B cell (primary cell): ENCODE results near the gene SEMA4C. TPM values are rescaled to one million over a fixed set of nuclear protein-coding genes. Genes with fewer than 3 reads are reported as not detected.

Source experiments
- ATAC-seq: fragments of 200-7000 bp; cut with Tn5 transposase; one replicate; pipeline ENCODE4 v1.10.0; 2021; ENCODE audit warnings: low read depth, mild to moderate bottlenecking, moderate number of reproducible peaks, moderate library complexity
- CTCF ChIA-PET: fragments of 350-600 bp; sonication (Branson Sonifier 250); formaldehyde crosslinking; loops from one replicate; lab custom pipeline; 2021; ENCODE audit warnings: antibody characterized with exemption, inconsistent platforms; lab: Charles Lee
- POLR2A ChIA-PET: fragments of 350-600 bp; sonication (Branson Sonifier 250); formaldehyde crosslinking; loops from one replicate; lab custom pipeline; 2021; ENCODE audit warnings: antibody characterized with exemption; lab: Charles Lee
- DNase-seq: peaks from one replicate; pipeline ENCODE4 v3.0.0; 2013
- H2AFZ ChIP-seq: 2 replicates; pipeline ENCODE4 v1.6.1; 2012; ENCODE audit warnings: mild to moderate bottlenecking, low read depth, low read length; ENCODE audit not compliant: insufficient read depth, poor library complexity, severe bottlenecking
- H3K27ac ChIP-seq, 2 donors: 1 replicate in 1 of 2; 2 replicates in 1 of 2; pipeline ENCODE4 v1.5.1; 2012 to 2013; ENCODE audit warnings: low read length in 2 of 2, mild to moderate bottlenecking in 2 of 2, moderate library complexity in 1 of 2
- H3K27me3 ChIP-seq, 4 experiments: fragments of 200-600 bp in 1 of 4; sonication (generic) in 1 of 4; replicated peaks in 1 of 4; 1 replicate in 2 of 4; 2 replicates in 2 of 4; pipeline versions ENCODE4 v1.6.1 to v1.7.0; 2013 to 2016; ENCODE audit warnings: low read length in 3 of 4, mild to moderate bottlenecking in 2 of 4, mixed read lengths in 1 of 4, moderate library complexity in 1 of 4; ENCODE audit not compliant: insufficient read depth in 4 of 4, control insufficient read depth in 3 of 4; ENCODE audit errors: control extremely low read depth in 1 of 4
- H3K36me3 ChIP-seq, 2 experiments: replicated peaks in 1 of 2; 1 replicate in 1 of 2; 2 replicates in 1 of 2; pipeline versions ENCODE4 v1.6.1 to v1.7.1; 2013; ENCODE audit warnings: low read length in 1 of 2; ENCODE audit not compliant: insufficient read depth in 2 of 2, control insufficient read depth in 1 of 2; ENCODE audit errors: control extremely low read depth in 1 of 2, extremely low read depth in 1 of 2
- H3K4me1 ChIP-seq, 2 donors: fragments of 200-600 bp in 1 of 2; sonication (generic) in 1 of 2; 1 replicate in 1 of 2; 2 replicates in 1 of 2; pipeline versions ENCODE4 v1.5.1 to v1.6.1; 2013 to 2017; ENCODE audit warnings: low read length in 2 of 2; ENCODE audit not compliant: control insufficient read depth in 2 of 2, insufficient read depth in 2 of 2
- H3K4me2 ChIP-seq: replicated peaks from 2 replicates; pipeline ENCODE3; 2012; ENCODE audit warnings: mild to moderate bottlenecking, low read depth, low read length; ENCODE audit not compliant: poor library complexity, severe bottlenecking
- H3K4me3 ChIP-seq, 5 experiments: fragments of 200-600 bp in 1 of 5; sonication (generic) in 1 of 5; 1 replicate in 3 of 5; 2 replicates in 2 of 5; pipeline versions ENCODE4 v1.5.1 to v1.7.0; 2011 to 2016; ENCODE audit warnings: low read length in 4 of 5, mild to moderate bottlenecking in 4 of 5, low read depth in 2 of 5, control low read depth in 1 of 5, moderate library complexity in 1 of 5; ENCODE audit not compliant: insufficient read depth in 1 of 5; ENCODE audit errors: control extremely low read depth in 1 of 5, extremely low read depth in 1 of 5
- H3K79me2 ChIP-seq: fragments of 200-600 bp; sonication (generic); one replicate; pipeline ENCODE4 v1.6.0; 2016; ENCODE audit warnings: low read length; ENCODE audit not compliant: control insufficient read depth, insufficient read depth
- H3K9ac ChIP-seq: fragments of 200-600 bp; sonication (generic); 2 replicates; pipeline ENCODE4 v1.6.1; 2017; ENCODE audit warnings: mild to moderate bottlenecking, low read length, moderate library complexity
- H3K9me3 ChIP-seq, 3 donors: one replicate each; pipeline versions ENCODE4 v1.6.1 to v1.7.1; 2013; ENCODE audit warnings: low read length in 2 of 3; ENCODE audit not compliant: control insufficient read depth in 2 of 3, insufficient read depth in 1 of 3; ENCODE audit errors: control extremely low read depth in 1 of 3
- H4K20me1 ChIP-seq: 2 replicates; pipeline ENCODE4 v1.6.0; 2012; ENCODE audit warnings: mild to moderate bottlenecking, low read length; ENCODE audit not compliant: insufficient read depth, control insufficient read depth, poor library complexity, severe bottlenecking
- H3K27ac Mint-ChIP-seq: one replicate; pipeline ENCODE4 v1.8.0; 2021; ENCODE audit warnings: mixed read lengths
- H3K27me3 Mint-ChIP-seq: one replicate; pipeline ENCODE4 v1.8.0; 2021; ENCODE audit warnings: mixed read lengths
- H3K4me1 Mint-ChIP-seq: one replicate; pipeline ENCODE4 v1.8.0; 2021; ENCODE audit warnings: mixed read lengths
- H3K4me3 Mint-ChIP-seq: one replicate; pipeline ENCODE4 v1.8.0; 2021; ENCODE audit warnings: mixed read lengths
- H3K9me3 Mint-ChIP-seq: one replicate; pipeline ENCODE4 v1.8.0; 2022; ENCODE audit warnings: mixed read lengths; ENCODE audit not compliant: insufficient read depth
- CTCF ChIP-seq: fragments of 200-600 bp; IDR thresholded peaks from one replicate; pipeline ENCODE4 v1.8.0; 2022; ENCODE audit warnings: antibody characterized with exemption, mild to moderate bottlenecking
- EZH2 ChIP-seq: IDR thresholded peaks from 2 replicates; pipeline ENCODE4 v1.6.1; 2012; ENCODE audit warnings: borderline replicate concordance, low read depth, mild to moderate bottlenecking, moderate library complexity, low read length; ENCODE audit not compliant: insufficient read depth, poor library complexity, severe bottlenecking
- WGBS: methylation state at CpG from one replicate; pipeline ENCODE4 v1.1.5; 2013; ENCODE audit warnings: missing lambda C conversion rate; ENCODE audit not compliant: insufficient coverage; 5-methylcytosine and 5-hydroxymethylcytosine counted together
- intact Hi-C: fragments of 100-400 bp; cut with micrococcal nuclease; formaldehyde crosslinking; loops from one replicate; pipeline ENCODE4 v1.10.0; 2022
- polyA plus RNA-seq: library from polyadenylated mRNA; depleted of rRNA; stranded (reverse); fragments of >200 nt; gene quantifications from 2 replicates; pipeline ENCODE4 v1.2.3, GENCODE V29; 2012
- total RNA-seq, 2 donors: library from RNA; stranded (reverse); fragments of 120-200 nt in 1 of 2; gene quantifications; 1 replicate in 1 of 2; 2 replicates in 1 of 2; pipeline versions ENCODE4 v1.2.3 to v1.2.4, GENCODE V29; 2013 to 2022

SEMA4C gene
- total and polyA plus RNA-seq, 2 donors (not counting 1 experiment from before 2014, with no cell fraction given) = 0.28 to 0.94 TPM

- H3K9ac ChIP-seq = peak overlapping the region; percentile 55
- ATAC-seq (no peak), DNase-seq (no peak)
- Mint-ChIP-seq H3K27me3 (no peaks in the 10 kb centered on the region), H3K9me3 (no peaks in the 10 kb centered on the region), H3K4me1 (peaks cover 19% of the 10 kb centered on the region), H3K4me3 (peak overlapping the region; percentile 82), H3K27ac (peak overlapping the region; percentile 77)
- POLR2A ChIA-PET = interaction anchor here (1.4 to 2.4 kb wide), 2 partner anchors 19 to 22 kb away, joined by 6 to 8 read pairs; partner anchors contain the start of genes ANKRD39 and CNNM3
- TF ChIP-seq EZH2 = no peak
- TF ChIP-seq CTCF = no peak
- H3K27me3 ChIP-seq = no peaks in the 10 kb centered on the region
- intact Hi-C loops = loop anchor here (1.0 kb wide), 1 partner anchor 19 kb away; no protein-coding TSS in a partner anchor
- peak overlapping the region; percentile 80 for H3K4me2 ChIP-seq
- no peaks in the 10 kb centered on the region for H4K20me1 ChIP-seq
- H3K79me2 ChIP-seq = no peaks in the 10 kb centered on the region
- peaks cover 0 to 20% of the 10 kb centered on the region in 2 experiments for H3K36me3 ChIP-seq
- H2AFZ ChIP-seq = peak overlapping the region; percentile 70
- H3K4me3 ChIP-seq = peak overlapping the region in 4 of 5 experiments; percentile 34 to 51 (median 47)
- WGBS = 85% methylated on average over 22 of the region's 23 CpGs
- H3K27ac ChIP-seq = peak overlapping the region in 1 of 2 donors; percentile 42
- peaks cover 10 to 18% of the 10 kb centered on the region in 2 donors for H3K4me1 ChIP-seq
- H3K9me3 ChIP-seq = no peaks in the 10 kb centered on the region
- CTCF ChIA-PET = interaction anchor here (0.8 to 1.7 kb wide), 6 partner anchors 19 to 112 kb away, joined by 3 to 11 read pairs (median 4); partner anchors contain the start of genes ANKRD39 and CNNM3
These were observed 31.3 kb downstream of the SEMA4C start for GRCh38 chr2:96838345-96839292.
